Ammon's horn (tissue), 1 donor: ENCODE results near the gene WWC1.

Experiments
- DNase-seq: peaks from one replicate; pipeline ENCODE4 v3.0.0-alpha.2; 2016; ENCODE audit warnings: low spot score

Gene WWC1

GRCh38 chr5:168364750-168365550, 73.5 kb downstream of the WWC1 start:
- DNase-seq: peak; percentile 47

GRCh38 chr5:168365581-168366081, 74.2 kb downstream of the WWC1 start:
- peak; percentile 17 for DNase-seq

GRCh38 chr5:168366116-168366515, 74.7 kb downstream of the WWC1 start:
- no peak for DNase-seq

GRCh38 chr5:168368854-168369253, 77.4 kb downstream of the WWC1 start:
- no peak for DNase-seq

- DNase-seq: no peak
These were observed 79.4 kb downstream of the WWC1 start for GRCh38 chr5:168370831-168371230.

- DNase-seq: no peak
These were observed 81.0 kb downstream of the WWC1 start for GRCh38 chr5:168372356-168372946.

GRCh38 chr5:168374532-168374931, 83.1 kb downstream of the WWC1 start:
- no peak for DNase-seq

GRCh38 chr5:168375214-168375613, 83.8 kb downstream of the WWC1 start:
- DNase-seq: no peak

- no peak for DNase-seq
These were observed 86.1 kb downstream of the WWC1 start for GRCh38 chr5:168377525-168377924.

GRCh38 chr5:168378741-168379140, 87.3 kb downstream of the WWC1 start:
- DNase-seq: no peak

GRCh38 chr5:168382421-168382820, 91.0 kb downstream of the WWC1 start:
- DNase-seq: no peak

- DNase-seq: no peak
These were observed 99.0 kb downstream of the WWC1 start for GRCh38 chr5:168390491-168390890.

GRCh38 chr5:168393773-168394172, 102.3 kb downstream of the WWC1 start:
- DNase-seq: no peak

GRCh38 chr5:168400429-168401220, 109.2 kb downstream of the WWC1 start:
- DNase-seq: no peak

- DNase-seq: no peak
These were observed 109.8 kb downstream of the WWC1 start for GRCh38 chr5:168401226-168401625.

- no peak for DNase-seq
These were observed 110.4 kb downstream of the WWC1 start for GRCh38 chr5:168401880-168402279.

- DNase-seq: peak; percentile 64
These were observed 112.9 kb downstream of the WWC1 start for GRCh38 chr5:168404365-168404764.

- no peak for DNase-seq
These were observed 115.8 kb downstream of the WWC1 start for GRCh38 chr5:168407211-168407610.

- DNase-seq: no peak
These were observed 117.3 kb downstream of the WWC1 start for GRCh38 chr5:168408561-168409305.

GRCh38 chr5:168409591-168410458, 118.4 kb downstream of the WWC1 start:
- no peak for DNase-seq

- DNase-seq: no peak
These were observed 120.4 kb downstream of the WWC1 start for GRCh38 chr5:168411871-168412270.
